ENCODE data around the gene ST7L. TPM values are rescaled to one million over a fixed set of nuclear protein-coding genes. Genes with fewer than 3 reads are reported as not detected.

ST7L gene
- total and polyA plus RNA-seq, 9 of the 15 experiments (the other 6 are each of a cell fraction or from before 2014, with no cell fraction given), result 9.0 to 32.5 (median 26.6) TPM

- no peak for FAIRE-seq
- no peak overlapping the region for H3K9ac ChIP-seq (ENCODE audit: insufficient read depth in 1 of 2, low read depth in 2 of 2, low read length in 2 of 2)
- intact Hi-C loops (cut with micrococcal nuclease) (no loop called here), in situ Hi-C loops (cut with MboI) (no loop called here)
- no peaks in the 10 kb centered on the region for H3K36me3 ChIP-seq (ENCODE audit: control insufficient read depth, insufficient read depth, low read length)
- H3K9me1 ChIP-seq (ENCODE audit: control insufficient read depth, insufficient read depth, low read length), result no peaks in the 10 kb centered on the region
- no peaks in the 10 kb centered on the region for H3K79me2 ChIP-seq (ENCODE audit: control insufficient read depth, insufficient read depth, low read length)
- BruUV-seq (replicated peaks), result no TSS peak
- H3K9me3 ChIP-seq (replicated peaks; ENCODE audit: control insufficient read depth, insufficient read depth, low read depth, low read length), result no peaks in the 10 kb centered on the region
- DNase-seq (ENCODE audit: extremely low read depth in 1 of 4, low spot score in 3 of 4), result no peak
- ChIA-PET POLR2A (interaction anchor here (0.6 to 2.0 kb wide), 4 partner anchors 10 to 103 kb away, joined by 3 to 9 read pairs (median 6); no protein-coding TSS in a partner anchor), CTCF (ENCODE audit: low intra/inter-chr PET ratio) (no interaction called here)
- peaks cover 5% of the 10 kb centered on the region; the same call in 1 of the 2 replicates for H4K20me1 ChIP-seq (replicated peaks; ENCODE audit: control insufficient read depth, insufficient read depth, low read length)
- 5% methylated on average over 1 of the region's 1 CpG for WGBS (ENCODE audit: insufficient coverage, low coverage, missing lambda C conversion rate)
- no peak for ATAC-seq
- H3K4me3 ChIP-seq, result no peak overlapping the region
- no peaks in the 10 kb centered on the region for H3K4me1 ChIP-seq (replicated peaks in 1 of 2; ENCODE audit: control insufficient read depth in 2 of 2, insufficient read depth in 2 of 2, low read length in 2 of 2)
- H2AFZ ChIP-seq (ENCODE audit: low read depth, low read length), result no peak overlapping the region
- H3K27me3 ChIP-seq (ENCODE audit: control insufficient read depth in 2 of 2, insufficient read depth in 2 of 2, low read length in 2 of 2), result peaks cover 4 to 6% of the 10 kb centered on the region in 2 experiments; a peak in 4 of 5 replicates
- H3K4me2 ChIP-seq (ENCODE audit: insufficient read depth, low read length), result no peak overlapping the region
- no peak overlapping the region for H3K27ac ChIP-seq (ENCODE audit: extremely low read depth, low read depth, low read length)
- TF ChIP-seq ATF3 (IDR thresholded peaks at IDR 0.05) (0 out of 2 replicates have a peak, but pooled peaks have one; percentile 9), ATF3 (CRISPR knock-in tag; conservative IDR thresholded peaks at IDR 0.05) (no peak), FOSL1 (tag; conservative IDR thresholded peaks at IDR 0.05) (peak; percentile 67), NR2F6 (CRISPR knock-in tag; IDR thresholded peaks at IDR 0.05) (no peak)
Observed at GRCh38 chr1:112522621-112523020, 96.3 kb downstream of the ST7L start.

GRCh38 chr1:112520166-112520565 lies 98.8 kb downstream of the ST7L start:
- Histone ChIP-seq H3K27me3 (ENCODE audit: control insufficient read depth in 2 of 2, insufficient read depth in 2 of 2, low read length in 2 of 2) (peaks cover 4 to 25% of the 10 kb centered on the region in 2 experiments), H3K9me3 (replicated peaks; ENCODE audit: control insufficient read depth, insufficient read depth, low read depth, low read length) (no peaks in the 10 kb centered on the region), H3K36me3 (ENCODE audit: control insufficient read depth, insufficient read depth, low read length) (no peaks in the 10 kb centered on the region), H3K4me1 (replicated peaks in 1 of 2; ENCODE audit: control insufficient read depth in 2 of 2, insufficient read depth in 2 of 2, low read length in 2 of 2) (peaks cover 3 to 7% of the 10 kb centered on the region in 2 experiments; a peak in 2 of 5 replicates), H3K79me2 (ENCODE audit: control insufficient read depth, insufficient read depth, low read length) (no peaks in the 10 kb centered on the region), H4K20me1 (replicated peaks; ENCODE audit: control insufficient read depth, insufficient read depth, low read length) (peaks cover 5% of the 10 kb centered on the region; the same call in 1 of the 2 replicates), H3K9ac (ENCODE audit: insufficient read depth in 1 of 2, low read depth in 2 of 2, low read length in 2 of 2) (no peak overlapping the region), H3K9me1 (ENCODE audit: control insufficient read depth, insufficient read depth, low read length) (no peaks in the 10 kb centered on the region), H3K27ac (ENCODE audit: extremely low read depth, low read depth, low read length) (no peak overlapping the region), H2AFZ (ENCODE audit: low read depth, low read length) (no peak overlapping the region), H3K4me3 (no peak overlapping the region), H3K4me2 (ENCODE audit: insufficient read depth, low read length) (no peak overlapping the region)
- BruUV-seq (replicated peaks), result no TSS peak
- FAIRE-seq (no peak), ATAC-seq (no peak), DNase-seq (ENCODE audit: extremely low read depth in 1 of 4, low spot score in 3 of 4) (no peak)
- intact Hi-C loops (cut with micrococcal nuclease) (no loop called here), in situ Hi-C loops (cut with MboI) (no loop called here)
- POLR2A ChIA-PET, result no interaction called here
- CTCF ChIA-PET (ENCODE audit: low intra/inter-chr PET ratio), result no interaction called here
- WGBS (ENCODE audit: insufficient coverage, low coverage, missing lambda C conversion rate), result 2% methylated on average over 9 of the region's 9 CpGs
- no peak for TF ChIP-seq SMARCA5 (IDR thresholded peaks at IDR 0.05)
- no peak for TF ChIP-seq ZNF318 (IDR thresholded peaks at IDR 0.05; ENCODE audit: borderline replicate concordance in 1 of 2, low read depth in 1 of 2)
- TF ChIP-seq NR1H2 (CRISPR knock-in tag; IDR thresholded peaks at IDR 0.05), result no peak

Data from K562 (cell line).